WTC11 (cell line): ENCODE results near the gene GRWD1. TPM values are rescaled to one million over a fixed set of nuclear protein-coding genes. Genes with fewer than 3 reads are reported as not detected.

Experiments used
- AFF4 ChIP-seq: sonication (generic); formaldehyde crosslinking; IDR thresholded peaks from 2 replicates; pipeline ENCODE4 v1.8.1; 2023; ENCODE audit warnings: mild to moderate bottlenecking, missing genetic modification reagents, borderline replicate concordance
- ATF1 ChIP-seq: sonication (generic); formaldehyde crosslinking; IDR thresholded peaks from 2 replicates; pipeline ENCODE4 v1.8.1; 2023; ENCODE audit warnings: mild to moderate bottlenecking, moderate library complexity, missing genetic modification reagents
- ATF2 ChIP-seq: sonication (generic); formaldehyde crosslinking; IDR thresholded peaks from 2 replicates; pipeline ENCODE4 v1.8.1; 2022; ENCODE audit warnings: low read depth, missing genetic modification reagents, borderline replicate concordance
- CREB1 ChIP-seq: sonication (generic); formaldehyde crosslinking; IDR thresholded peaks from 2 replicates; pipeline ENCODE4 v1.8.0; 2023; ENCODE audit warnings: mild to moderate bottlenecking, missing genetic modification reagents
- E2F5 ChIP-seq: sonication (generic); formaldehyde crosslinking; IDR thresholded peaks from 2 replicates; pipeline ENCODE4 v1.8.1; 2022; ENCODE audit warnings: mild to moderate bottlenecking, moderate library complexity, missing genetic modification reagents
- FOXJ3 ChIP-seq: sonication (generic); formaldehyde crosslinking; IDR thresholded peaks from 2 replicates; pipeline ENCODE4 v1.9.0; 2021; ENCODE audit warnings: missing genetic modification reagents, mild to moderate bottlenecking, borderline replicate concordance
- GABPB1 ChIP-seq: sonication (generic); formaldehyde crosslinking; IDR thresholded peaks from 2 replicates; pipeline ENCODE4 v1.8.1; 2023; ENCODE audit warnings: mild to moderate bottlenecking, missing genetic modification reagents
- JAZF1 ChIP-seq: fragments of 250-450 bp; sonication (Bioruptor Pico); IDR thresholded peaks from 2 replicates; pipeline ENCODE4 v1.9.0; 2021; ENCODE audit warnings: moderate library complexity, mild to moderate bottlenecking, inconsistent platforms
- MXD4 ChIP-seq: fragments of 250-450 bp; sonication (Bioruptor Pico); IDR thresholded peaks from 2 replicates; pipeline ENCODE4 v1.8.0; 2021; ENCODE audit warnings: mild to moderate bottlenecking, moderate library complexity, borderline replicate concordance
- NR2C2 ChIP-seq: sonication (generic); formaldehyde crosslinking; IDR thresholded peaks from 2 replicates; pipeline ENCODE4 v1.8.0; 2022; ENCODE audit warnings: mild to moderate bottlenecking, missing genetic modification reagents
- PREB ChIP-seq: sonication (generic); formaldehyde crosslinking; IDR thresholded peaks from 2 replicates; pipeline ENCODE4 v1.8.1; 2022; ENCODE audit warnings: mild to moderate bottlenecking, missing genetic modification reagents, moderate library complexity, borderline replicate concordance
- PRRX2 ChIP-seq: fragments of 250-450 bp; sonication (Bioruptor Pico); IDR thresholded peaks from 2 replicates; pipeline ENCODE4 v1.8.0; 2021; ENCODE audit warnings: mild to moderate bottlenecking
- SMAD4 ChIP-seq: sonication (generic); formaldehyde crosslinking; IDR thresholded peaks from 2 replicates; pipeline ENCODE4 v1.8.0; 2022; ENCODE audit warnings: mild to moderate bottlenecking, missing genetic modification reagents
- STAT6 ChIP-seq: sonication (generic); formaldehyde crosslinking; conservative IDR thresholded peaks from 2 replicates; pipeline ENCODE4 v1.8.1; 2023; ENCODE audit warnings: mild to moderate bottlenecking, low read depth, missing genetic modification reagents, moderate library complexity
- TEAD1 ChIP-seq: sonication (generic); formaldehyde crosslinking; IDR thresholded peaks from 2 replicates; pipeline ENCODE4 v1.8.0; 2022; ENCODE audit warnings: mild to moderate bottlenecking, missing genetic modification reagents
- TP53 ChIP-seq: sonication (generic); formaldehyde crosslinking; IDR thresholded peaks from 2 replicates; pipeline ENCODE4 v1.8.1; 2023; ENCODE audit warnings: mild to moderate bottlenecking, missing genetic modification reagents
- ZBTB21 ChIP-seq: sonication (generic); formaldehyde crosslinking; IDR thresholded peaks from 2 replicates; pipeline ENCODE4 v1.8.1; 2023; ENCODE audit warnings: mild to moderate bottlenecking, missing genetic modification reagents, borderline replicate concordance
- ZBTB43 ChIP-seq: sonication (generic); formaldehyde crosslinking; IDR thresholded peaks from 2 replicates; pipeline ENCODE4 v1.8.1; 2023; ENCODE audit warnings: mild to moderate bottlenecking, missing genetic modification reagents
- ZNF317 ChIP-seq: sonication (generic); formaldehyde crosslinking; IDR thresholded peaks from 2 replicates; pipeline ENCODE4 v1.8.1; 2023; ENCODE audit warnings: low read depth, mild to moderate bottlenecking, moderate library complexity, missing genetic modification reagents, borderline replicate concordance
- ZNF396 ChIP-seq: fragments of 250-450 bp; sonication (Bioruptor Pico); IDR thresholded peaks from 2 replicates; pipeline ENCODE4 v1.8.0; 2021; ENCODE audit warnings: mild to moderate bottlenecking, moderate library complexity, borderline replicate concordance
- ZNF416 ChIP-seq: fragments of 250-450 bp; sonication (Bioruptor Pico); IDR thresholded peaks from 2 replicates; pipeline ENCODE4 v1.9.0; 2021; ENCODE audit warnings: mild to moderate bottlenecking, inconsistent platforms
- ZNF425 ChIP-seq: fragments of 250-450 bp; sonication (Bioruptor Pico); conservative IDR thresholded peaks from 2 replicates; pipeline ENCODE4 v1.9.0; 2021; ENCODE audit warnings: mild to moderate bottlenecking
- ZNF671 ChIP-seq: fragments of 250-450 bp; sonication (Bioruptor Pico); IDR thresholded peaks from 2 replicates; pipeline ENCODE4 v1.8.0; 2021; ENCODE audit warnings: mild to moderate bottlenecking
- total RNA-seq: library from RNA; stranded (reverse); gene quantifications from 3 replicates; pipeline ENCODE4 v1.2.3, GENCODE V29; 2021

Gene GRWD1
- total RNA-seq, 1 experiment from 2014 or later, result 67.2 TPM

- TF ChIP-seq AFF4 (CRISPR knock-in tag), result peak; percentile 79; the same call in 1 of the 2 replicates
- peak; percentile 91 for TF ChIP-seq SMAD4
- TF ChIP-seq E2F5 (CRISPR knock-in tag), result peak; percentile 95
- TF ChIP-seq ZBTB21, result peak; percentile 97
- no peak for TF ChIP-seq PRRX2 (CRISPR knock-in tag)
- TF ChIP-seq MXD4 (CRISPR knock-in tag), result no peak
- TF ChIP-seq ZBTB43, result peak; percentile 98
- peak; percentile 97 for TF ChIP-seq CREB1
- no peak for TF ChIP-seq ZNF425 (CRISPR knock-in tag)
- no peak for TF ChIP-seq STAT6 (CRISPR knock-in tag)
- no peak for TF ChIP-seq FOXJ3 (CRISPR knock-in tag)
- peak; percentile 93; the same call in 1 of the 2 replicates for TF ChIP-seq PREB
- TF ChIP-seq ZNF671 (CRISPR knock-in tag), result no peak
- TF ChIP-seq NR2C2 (CRISPR knock-in tag), result peak; percentile 89
- TF ChIP-seq GABPB1, result no peak
- TF ChIP-seq ATF1 (CRISPR knock-in tag), result peak; percentile 91
- TF ChIP-seq JAZF1 (CRISPR knock-in tag), result no peak
- no peak for TF ChIP-seq ZNF396
- TF ChIP-seq TEAD1, result peak; percentile 99
- TF ChIP-seq ZNF416, result no peak
- TF ChIP-seq TP53 (CRISPR knock-in tag), result peak; percentile 98
- TF ChIP-seq ZNF317 (CRISPR knock-in tag), result 0 out of 2 replicates have a peak, but pooled peaks have one; percentile 72
- peak; percentile 94; the same call in 1 of the 2 replicates for TF ChIP-seq ATF2 (CRISPR knock-in tag)
Measured at GRCh38 chr19:48461982-48462655, 16.3 kb downstream of the GRWD1 start (continued).
